Measurements from ENCODE around the gene NGB. TPM values are rescaled to one million over a fixed set of nuclear protein-coding genes. Genes with fewer than 3 reads are reported as not detected.

Gene NGB
- total and polyA plus RNA-seq, 2 of the 8 experiments (the other 6 are each of a cell fraction or from before 2014, with no cell fraction given) = 0.30 to 0.60 TPM

DNA sequence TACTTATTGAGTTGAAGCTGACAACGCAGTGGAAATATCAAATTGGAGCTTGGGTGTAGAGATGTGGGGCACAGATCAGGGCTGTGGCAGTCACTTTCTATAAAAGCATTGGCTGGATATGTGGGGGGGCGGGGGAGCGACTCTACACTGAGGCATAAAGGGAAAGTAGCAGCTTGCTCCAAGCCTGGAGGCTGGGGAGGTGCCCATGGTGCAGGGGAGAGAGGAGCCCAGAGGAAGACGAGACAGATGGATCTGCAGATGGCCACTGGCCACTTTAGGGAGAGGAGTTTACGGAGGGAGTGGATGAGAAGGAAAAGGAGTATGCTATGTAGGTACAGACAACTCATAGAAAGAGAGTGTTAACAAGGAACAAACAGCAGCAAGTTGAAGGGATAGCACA is 13.5 kb upstream of the NGB start:
- no peak overlapping the region for H4K5ac ChIP-seq (ENCODE audit: insufficient read length, low read depth, low read length)
- H3K9me3 ChIP-seq (ENCODE audit: insufficient read depth in 2 of 2, low read depth in 1 of 2, low read length in 1 of 2) = no peaks in the 10 kb centered on the region
- ChIA-PET CTCF (ENCODE audit: partially characterized antibody) (interaction anchor here (0.7 to 3.5 kb wide), 11 partner anchors 10 to 202 kb away, joined by 3 to 18 read pairs (median 4); partner anchors contain the start of genes GSTZ1 and POMT2), POLR2A (ENCODE audit: partially characterized antibody) (interaction anchor here (0.6 kb wide), 1 partner anchor 90 kb away, joined by 3 read pairs; no protein-coding TSS in a partner anchor)
- no peak overlapping the region for H4K8ac ChIP-seq (ENCODE audit: extremely low read depth, insufficient read depth, low read length)
- H3K36me3 ChIP-seq (ENCODE audit: control insufficient read depth in 2 of 4, insufficient read depth in 4 of 4, low read length in 3 of 4) = peaks cover 10 to 26% (median 23%) of the 10 kb centered on the region in 4 experiments; a peak in 7 of 8 replicates
- H3K56ac ChIP-seq (replicated peaks; ENCODE audit: insufficient read length, low read depth, low read length) = no peak overlapping the region
- H2AFZ ChIP-seq (ENCODE audit: low read length) = no peak overlapping the region
- H3K23ac ChIP-seq (ENCODE audit: insufficient read length) = no peak overlapping the region
- no peaks in the 10 kb centered on the region for H3K79me1 ChIP-seq (ENCODE audit: low read depth, low read length)
- DNase-seq (ENCODE audit: low read depth in 1 of 2, low spot score in 2 of 2) (no peak), FAIRE-seq (no peak)
- no peak overlapping the region for H2BK20ac ChIP-seq (ENCODE audit: low read length)
- no peaks in the 10 kb centered on the region for H4K20me1 ChIP-seq (replicated peaks in 1 of 2; ENCODE audit: control insufficient read depth in 1 of 2, insufficient read depth in 2 of 2, low read length in 2 of 2)
- H3K4me2 ChIP-seq (ENCODE audit: insufficient read depth in 1 of 2, low read depth in 2 of 2, low read length in 2 of 2) = no peak overlapping the region
- H2AK5ac ChIP-seq (ENCODE audit: low read depth, low read length) = no peak overlapping the region
- WGBS, 2 experiments (ENCODE audit: extremely low coverage in 1 of 2, insufficient coverage in 1 of 2, insufficient read length in 1 of 2, insufficient replicate concordance in 2 of 2, low coverage in 1 of 2, low lambda C conversion rate in 2 of 2, missing lambda C conversion rate in 1 of 2) = 89% methylated on average over 5 of the region's 5 CpGs; no CpG with 5 or more reads in 1 of the 2 experiments
- H2BK12ac ChIP-seq (ENCODE audit: low read depth, low read length) = no peak overlapping the region
- no peak overlapping the region for H3K18ac ChIP-seq (ENCODE audit: extremely low read depth, low read length)
- H2BK120ac ChIP-seq (replicated peaks; ENCODE audit: low read depth, low read length) = no peak overlapping the region
- H3K14ac ChIP-seq (ENCODE audit: insufficient read length) = no peak overlapping the region
- H3K4ac ChIP-seq (replicated peaks; ENCODE audit: insufficient read length, low read depth, low read length) = no peak overlapping the region
- H3K23me2 ChIP-seq (ENCODE audit: low read depth, low read length) = no peaks in the 10 kb centered on the region
- no peaks in the 10 kb centered on the region for H3K27me3 ChIP-seq (replicated peaks in 1 of 4; ENCODE audit: control insufficient read depth in 3 of 4, extremely low read depth in 1 of 4, insufficient read depth in 3 of 4, low read length in 3 of 4)
- no peak overlapping the region for H4K91ac ChIP-seq (replicated peaks; ENCODE audit: insufficient read length, low read length)
- H3K9ac ChIP-seq (replicated peaks in 1 of 4; ENCODE audit: extremely low read depth in 1 of 4, low read depth in 3 of 4, low read length in 3 of 4) = no peak overlapping the region
- no peak overlapping the region for H3K4me3 ChIP-seq (ENCODE audit: extremely low read depth in 1 of 4, insufficient read depth in 2 of 4, low read depth in 3 of 4, low read length in 4 of 4)
- no peak overlapping the region for H3K27ac ChIP-seq (ENCODE audit: low read depth, low read length)
- no peak overlapping the region for H2BK5ac ChIP-seq (ENCODE audit: low read depth, low read length)
- H3K4me1 ChIP-seq (replicated peaks in 1 of 4; ENCODE audit: control insufficient read depth in 3 of 4, insufficient read depth in 4 of 4, low read length in 3 of 4) = no peaks in the 10 kb centered on the region
- no peak overlapping the region for H2BK15ac ChIP-seq (ENCODE audit: low read length)
- H3K79me2 ChIP-seq (ENCODE audit: control insufficient read depth in 1 of 2, insufficient read depth in 2 of 2, low read length in 2 of 2) = no peaks in the 10 kb centered on the region
- no peak for TF ChIP-seq SIRT6 (IDR thresholded peaks at IDR 0.05; ENCODE audit: low read length)

Data from H1 (cell line).